GM21367 (cell line): Measurements from ENCODE around the gene FRG1.
"Not testable (repeated sequence)": the region's sequence is repeated elsewhere in the genome, so short reads cannot be mapped to it uniquely, and the experiment has no call there.

Source experiments
- ATAC-seq: cut with Tn5 transposase; IDR thresholded peaks from one replicate; pipeline ENCODE4 v1.9.1; 2021; ENCODE audit not compliant: unreplicated experiment

The FRG1 gene

DNA sequence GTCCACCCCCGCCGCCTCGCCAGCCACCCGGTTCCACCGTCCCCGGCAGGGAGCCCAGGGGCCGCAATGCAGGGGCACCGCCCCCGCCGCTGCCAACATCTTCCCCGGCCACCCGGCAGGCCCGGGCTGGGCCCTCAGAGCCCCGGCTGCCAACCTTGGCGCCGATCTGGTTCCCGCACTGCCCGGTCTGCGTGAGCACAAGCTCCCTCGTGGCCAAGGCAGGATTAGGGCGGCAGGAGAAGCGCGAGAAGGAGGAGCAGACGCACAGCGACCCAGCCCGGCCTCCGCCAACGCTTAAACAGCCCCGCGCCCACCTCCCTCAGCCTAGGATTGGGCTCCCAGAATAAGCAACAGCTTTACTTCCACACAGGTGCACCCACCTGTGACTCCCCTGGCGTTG lies 44.0 kb downstream of the FRG1 start:
- not testable (repeated sequence) for ATAC-seq

DNA sequence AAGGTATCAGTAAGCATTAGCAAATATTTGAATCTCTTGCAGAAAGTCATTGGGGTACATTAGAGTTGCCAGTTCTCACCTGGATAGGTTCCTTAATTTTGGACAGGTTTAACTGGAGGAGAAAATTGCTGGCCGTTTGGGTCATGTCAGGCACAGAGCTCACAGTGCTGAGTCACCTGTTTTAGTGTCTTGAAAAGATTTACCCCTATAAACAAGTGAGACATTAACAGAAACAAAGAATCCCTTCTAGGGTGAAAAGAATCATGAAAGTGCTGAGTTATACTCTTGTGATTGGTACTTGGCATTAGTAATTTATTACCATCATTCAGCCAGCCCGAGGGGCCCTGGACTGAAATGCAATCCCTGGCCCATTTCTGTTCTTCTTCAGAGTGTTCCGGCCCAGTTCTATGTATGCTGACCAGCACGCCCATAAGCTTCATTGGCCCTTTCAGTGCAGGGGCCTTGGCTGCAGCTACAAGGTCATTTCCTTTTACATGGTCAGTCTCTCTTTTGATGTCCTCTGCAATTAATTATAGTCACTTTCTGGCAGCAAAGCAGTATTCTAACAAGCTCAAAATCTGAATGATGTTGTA lies 45.1 kb downstream of the FRG1 start:
- not testable (repeated sequence) for ATAC-seq

DNA sequence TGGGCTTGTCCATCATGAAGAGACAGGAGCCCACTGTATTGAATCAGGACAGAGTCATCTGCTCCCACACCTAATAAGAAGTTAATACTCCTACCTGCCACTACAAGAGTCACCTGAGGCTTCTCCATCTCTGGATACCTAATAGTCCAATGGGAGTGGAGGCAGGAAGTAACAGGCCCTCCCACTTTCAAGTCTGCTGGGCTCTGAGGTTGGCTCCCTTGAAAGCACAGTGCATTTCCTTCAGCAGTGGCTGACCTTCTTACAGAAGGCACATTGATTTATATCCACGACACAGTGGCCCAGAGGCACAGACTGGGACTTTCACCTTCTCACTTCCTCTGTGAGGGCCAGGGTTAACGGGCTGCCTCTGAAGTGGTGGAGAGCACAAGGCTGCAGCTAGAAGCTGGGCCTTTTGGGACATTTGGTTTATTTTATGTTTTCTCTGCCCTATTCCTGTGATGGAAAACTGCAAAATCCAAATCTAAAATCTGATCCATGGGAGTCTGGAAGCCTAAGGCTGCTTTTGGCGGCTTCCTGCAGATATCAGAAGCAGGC lies 48.3 kb downstream of the FRG1 start:
- no peak for ATAC-seq

DNA sequence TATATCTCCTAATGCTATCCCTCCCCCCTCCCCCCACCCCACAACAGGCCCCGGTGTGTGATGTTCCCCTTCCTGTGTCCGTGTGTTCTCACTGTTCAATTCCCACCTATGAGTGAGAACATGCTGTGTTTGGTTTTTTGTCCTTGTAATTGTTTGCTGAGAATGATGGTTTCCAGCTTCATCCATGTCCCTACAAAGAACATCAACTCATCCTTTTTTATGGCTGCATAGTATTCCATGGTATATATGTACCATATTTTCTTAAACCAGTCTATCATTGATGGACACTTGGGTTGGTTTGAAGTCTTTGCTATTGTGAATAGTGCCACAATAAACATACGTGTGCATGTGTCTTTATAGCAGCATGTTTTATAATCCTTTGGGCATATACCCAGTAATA lies 49.3 kb downstream of the FRG1 start:
- not testable (repeated sequence) for ATAC-seq
